Sigmoid colon (tissue), 7 donors: Measurements from ENCODE around the gene CEACAM6. TPM values are rescaled to one million over a fixed set of nuclear protein-coding genes. Genes with fewer than 3 reads are reported as not detected.

Experiments used
- DNase-seq: peaks from one replicate; pipeline ENCODE4 v3.0.0-alpha.2; 2019
- H3K27ac ChIP-seq, 4 donors: fragments of 200-600 bp; sonication (generic); one replicate each; pipeline ENCODE4 v1.5.1; 2016 to 2019; ENCODE audit warnings: mild to moderate bottlenecking in 1 of 4
- H3K27me3 ChIP-seq, 3 donors: fragments of 200-600 bp; sonication (generic); one replicate each; pipeline ENCODE4 v1.5.1; 2019; ENCODE audit warnings: mild to moderate bottlenecking in 1 of 3
- H3K36me3 ChIP-seq, 4 donors: fragments of 200-600 bp; sonication (generic); one replicate each; pipeline ENCODE4 v1.5.1; 2016 to 2019
- H3K4me1 ChIP-seq, 4 donors: fragments of 200-600 bp; sonication (generic); one replicate each; pipeline ENCODE4 v1.5.1; 2017 to 2019
- H3K4me3 ChIP-seq, 4 donors: fragments of 200-600 bp; sonication (generic); one replicate each; pipeline ENCODE4 v1.5.1; 2017 to 2019; ENCODE audit warnings: mild to moderate bottlenecking in 2 of 4, moderate library complexity in 1 of 4
- H3K9me3 ChIP-seq, 4 donors: fragments of 200-600 bp in 3 of 4; sonication (generic) in 3 of 4; one replicate each; pipeline versions ENCODE4 v1.5.1 to v1.6.1; 2013 to 2019
- CTCF ChIP-seq, 4 experiments: fragments of 450-650 bp in 3 of 4; fragments of 200-600 bp in 1 of 4; IDR thresholded peaks; one replicate each; pipeline ENCODE4 v1.5.1; 2016 to 2019; ENCODE audit warnings: antibody characterized with exemption in 4 of 4, mild to moderate bottlenecking in 3 of 4, moderate library complexity in 2 of 4
- EP300 ChIP-seq, 4 donors: sonication (generic); formaldehyde crosslinking; IDR thresholded peaks; one replicate each; pipeline ENCODE4 v1.6.1; 2017; ENCODE audit warnings: antibody characterized with exemption in 4 of 4
- POLR2A ChIP-seq, 2 donors: fragments of 450-650 bp; IDR thresholded peaks; one replicate each; pipeline ENCODE4 v1.6.1; 2016; ENCODE audit warnings: antibody characterized with exemption in 2 of 2, mild to moderate bottlenecking in 2 of 2, moderate library complexity in 2 of 2
- POLR2AphosphoS5 ChIP-seq, 4 donors: sonication (generic); formaldehyde crosslinking; IDR thresholded peaks; one replicate each; pipeline ENCODE4 v1.6.1; 2017; ENCODE audit warnings: antibody characterized with exemption in 4 of 4
- WGBS, 2 donors: extraction: QIAGEN DNeasy Blood & Tissue Kit; methylation state at CpG; one replicate each; pipeline ENCODE4 v1.1.7; 2013; 5-methylcytosine and 5-hydroxymethylcytosine counted together
- intact Hi-C: fragments of 100-400 bp; cut with DNase I; formaldehyde crosslinking; loops from one replicate; pipeline ENCODE4 v1.15.1; 2023
- polyA plus RNA-seq, 3 donors: library from polyadenylated mRNA; stranded (reverse); fragments of 200-250 nt; gene quantifications; one replicate each; pipeline ENCODE4 v1.2.3, GENCODE V29; 2013
- total RNA-seq, 4 donors: library from RNA; depleted of rRNA; stranded (reverse); fragments of >200 nt; gene quantifications; one replicate each; pipeline ENCODE4 v1.1.0, GENCODE V29; 2016
- donor health status: healthy with polysubstance abuse.
- donor health status: Bipolar disorder and iron deficiency.
- donor health status: healthy.

The CEACAM6 gene
- total and polyA plus RNA-seq, 7 donors: 0.27 to 516 (median 18.1) TPM; not detected in 1

- H3K27me3 ChIP-seq: no peaks in the 10 kb centered on the region
- no peak overlapping the region for H3K27ac ChIP-seq
- intact Hi-C loops: no loop called here
- no peak overlapping the region for H3K4me3 ChIP-seq
- TF ChIP-seq EP300 (IDR thresholded peaks at IDR 0.05) (no peak), POLR2A (IDR thresholded peaks at IDR 0.05) (no peak), CTCF (IDR thresholded peaks at IDR 0.05) (no peak), POLR2AphosphoS5 (IDR thresholded peaks at IDR 0.05) (no peak)
- H3K9me3 ChIP-seq: no peaks in the 10 kb centered on the region
- no peaks in the 10 kb centered on the region for H3K4me1 ChIP-seq
- 71 to 88% methylated on average over 4 of the region's 4 CpGs for WGBS, 2 donors
- no peak for DNase-seq
- no peaks in the 10 kb centered on the region for H3K36me3 ChIP-seq
Observed at GRCh38 chr19:41769608-41770007, 14.3 kb downstream of the CEACAM6 start.

- intact Hi-C loops: no loop called here
- TF ChIP-seq CTCF (IDR thresholded peaks at IDR 0.05) (no peak), POLR2A (IDR thresholded peaks at IDR 0.05) (no peak), EP300 (IDR thresholded peaks at IDR 0.05) (no peak), POLR2AphosphoS5 (IDR thresholded peaks at IDR 0.05) (no peak)
- WGBS, 2 donors: 87 to 96% methylated on average over 2 of the region's 2 CpGs
- H3K4me1 ChIP-seq: no peaks in the 10 kb centered on the region
- no peak for DNase-seq
- peaks cover 0 to 6% (median 0%) of the 10 kb centered on the region in 3 donors for H3K27me3 ChIP-seq
- H3K4me3 ChIP-seq: no peak overlapping the region
- no peaks in the 10 kb centered on the region for H3K9me3 ChIP-seq
- H3K27ac ChIP-seq: no peak overlapping the region
- H3K36me3 ChIP-seq: no peaks in the 10 kb centered on the region
Observed at GRCh38 chr19:41771410-41771809, 16.1 kb downstream of the CEACAM6 start.

- H3K27me3 ChIP-seq: peaks cover 0 to 6% (median 0%) of the 10 kb centered on the region in 3 donors
- WGBS, 2 donors: 11 to 39% methylated on average over 6 of the region's 6 CpGs
- no peak for DNase-seq
- H3K9me3 ChIP-seq: no peaks in the 10 kb centered on the region
- no peaks in the 10 kb centered on the region for H3K36me3 ChIP-seq
- TF ChIP-seq POLR2AphosphoS5 (IDR thresholded peaks at IDR 0.05): no peak
- no peak for TF ChIP-seq POLR2A (IDR thresholded peaks at IDR 0.05)
- no peak for TF ChIP-seq EP300 (IDR thresholded peaks at IDR 0.05)
- no peak for TF ChIP-seq CTCF (IDR thresholded peaks at IDR 0.05)
- intact Hi-C loops: no loop called here
- no peak overlapping the region for H3K27ac ChIP-seq
- H3K4me3 ChIP-seq: no peak overlapping the region
- no peaks in the 10 kb centered on the region for H3K4me1 ChIP-seq
Observed at GRCh38 chr19:41774515-41774980, 19.2 kb downstream of the CEACAM6 start.

- TF ChIP-seq EP300 (IDR thresholded peaks at IDR 0.05) (no peak), POLR2AphosphoS5 (IDR thresholded peaks at IDR 0.05) (no peak), CTCF (IDR thresholded peaks at IDR 0.05) (no peak), POLR2A (IDR thresholded peaks at IDR 0.05) (no peak)
- no peak for DNase-seq
- Histone ChIP-seq H3K36me3 (no peaks in the 10 kb centered on the region), H3K4me3 (no peak overlapping the region), H3K4me1 (no peaks in the 10 kb centered on the region), H3K27ac (no peak overlapping the region), H3K27me3 (peaks cover 0 to 21% (median 0%) of the 10 kb centered on the region in 3 donors), H3K9me3 (no peaks in the 10 kb centered on the region)
- intact Hi-C loops: no loop called here
- 29 to 53% methylated on average over 2 of the region's 2 CpGs for WGBS, 2 donors
Observed at GRCh38 chr19:41776700-41777099, 21.4 kb downstream of the CEACAM6 start.

GRCh38 chr19:41783612-41784011, 28.3 kb downstream of the CEACAM6 start:
- H3K9me3 ChIP-seq: no peaks in the 10 kb centered on the region
- no peak overlapping the region for H3K4me3 ChIP-seq
- no peak overlapping the region for H3K27ac ChIP-seq
- peaks cover 0 to 10% (median 4%) of the 10 kb centered on the region in 4 donors for H3K4me1 ChIP-seq
- peaks cover 5 to 67% (median 13%) of the 10 kb centered on the region in 3 donors for H3K27me3 ChIP-seq
- H3K36me3 ChIP-seq: no peaks in the 10 kb centered on the region
- intact Hi-C loops: no loop called here
- 39 to 46% methylated on average over 5 of the region's 5 CpGs for WGBS, 2 donors
- DNase-seq: no peak
- no peak for TF ChIP-seq EP300 (IDR thresholded peaks at IDR 0.05)
- no peak for TF ChIP-seq POLR2A (IDR thresholded peaks at IDR 0.05)
- TF ChIP-seq CTCF (IDR thresholded peaks at IDR 0.05): no peak
- no peak for TF ChIP-seq POLR2AphosphoS5 (IDR thresholded peaks at IDR 0.05)
